ENCODE results near the gene AHDC1. TPM values are rescaled to one million over a fixed set of nuclear protein-coding genes. Genes with fewer than 3 reads are reported as not detected.

The AHDC1 gene
- total and polyA plus RNA-seq, 8 donors = 5.8 to 95.0 (median 19.7) TPM

GRCh38 chr1:27560268-27561123 is 43.4 kb downstream of the AHDC1 start:
- peaks cover 86 to 100% (median 96%) of the 10 kb centered on the region in 4 donors for H3K4me1 ChIP-seq
- intact Hi-C loops (cut with DNase I; ENCODE audit: low total_unique reads) = no loop called here
- 37 to 63% (median 54%) methylated on average over 13 of the region's 13 CpGs for WGBS, 5 donors
- TF ChIP-seq, protein P1, sequence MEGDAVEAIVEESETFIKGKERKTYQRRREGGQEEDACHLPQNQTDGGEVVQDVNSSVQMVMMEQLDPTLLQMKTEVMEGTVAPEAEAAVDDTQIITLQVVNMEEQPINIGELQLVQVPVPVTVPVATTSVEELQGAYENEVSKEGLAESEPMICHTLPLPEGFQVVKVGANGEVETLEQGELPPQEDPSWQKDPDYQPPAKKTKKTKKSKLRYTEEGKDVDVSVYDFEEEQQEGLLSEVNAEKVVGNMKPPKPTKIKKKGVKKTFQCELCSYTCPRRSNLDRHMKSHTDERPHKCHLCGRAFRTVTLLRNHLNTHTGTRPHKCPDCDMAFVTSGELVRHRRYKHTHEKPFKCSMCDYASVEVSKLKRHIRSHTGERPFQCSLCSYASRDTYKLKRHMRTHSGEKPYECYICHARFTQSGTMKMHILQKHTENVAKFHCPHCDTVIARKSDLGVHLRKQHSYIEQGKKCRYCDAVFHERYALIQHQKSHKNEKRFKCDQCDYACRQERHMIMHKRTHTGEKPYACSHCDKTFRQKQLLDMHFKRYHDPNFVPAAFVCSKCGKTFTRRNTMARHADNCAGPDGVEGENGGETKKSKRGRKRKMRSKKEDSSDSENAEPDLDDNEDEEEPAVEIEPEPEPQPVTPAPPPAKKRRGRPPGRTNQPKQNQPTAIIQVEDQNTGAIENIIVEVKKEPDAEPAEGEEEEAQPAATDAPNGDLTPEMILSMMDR (IDR thresholded peaks at IDR 0.05) = no peak
- TF ChIP-seq POLR2A (IDR thresholded peaks at IDR 0.05) (no peak), EP300 (IDR thresholded peaks at IDR 0.05) (no peak), POLR2AphosphoS5 (IDR thresholded peaks at IDR 0.05) (no peak)
- DNase-seq = peak in 1 of 2 donors; percentile 64
- H3K9me3 ChIP-seq = no peaks in the 10 kb centered on the region
- H3K27me3 ChIP-seq = no peaks in the 10 kb centered on the region
- no peak overlapping the region for H3K4me3 ChIP-seq
- peaks cover 0 to 14% (median 9%) of the 10 kb centered on the region in 4 donors for H3K36me3 ChIP-seq
- H3K27ac ChIP-seq = peak overlapping the region; percentile 25 to 97 (median 95)

- H3K27ac ChIP-seq = peak overlapping the region in 4 of 5 donors; percentile 6 to 97 (median 96)
Measured at GRCh38 chr1:27559466-27560030, 44.4 kb downstream of the AHDC1 start.

DNA sequence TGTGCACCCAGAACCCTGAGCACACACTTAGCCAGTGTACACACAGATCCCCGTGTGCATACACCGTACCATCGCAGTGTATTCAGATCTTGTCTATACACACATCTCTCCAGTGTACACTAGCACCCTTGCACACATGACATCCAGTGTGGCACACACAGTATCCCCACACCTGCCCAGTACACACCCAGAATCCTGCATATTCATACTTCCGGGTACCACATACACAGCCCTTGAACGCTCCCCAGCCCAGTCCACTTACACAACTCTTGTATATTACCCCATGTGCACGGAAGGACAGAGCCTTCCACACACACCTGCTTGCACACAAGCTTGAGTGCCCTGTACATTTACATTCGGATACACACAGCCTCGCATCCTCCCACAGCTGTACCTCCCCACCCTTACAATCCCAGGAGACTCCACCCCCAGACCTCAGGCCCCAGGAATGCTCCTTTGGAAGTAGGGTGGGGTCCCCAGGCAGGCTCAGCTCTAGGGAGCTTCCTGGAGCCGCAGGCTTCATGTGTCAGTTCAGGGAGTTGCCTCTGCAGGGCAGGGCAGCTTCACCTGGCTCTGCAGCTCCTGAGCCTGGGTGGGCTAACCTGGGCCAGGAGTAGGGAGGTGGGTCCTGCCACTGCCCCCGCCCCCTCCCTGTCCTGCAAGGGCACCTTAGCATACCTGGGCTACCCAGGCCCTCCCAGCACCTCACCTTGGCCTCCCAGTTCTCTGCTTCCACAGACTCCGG is 46.2 kb downstream of the AHDC1 start:
- Histone ChIP-seq H3K9me3 (no peaks in the 10 kb centered on the region), H3K4me3 (no peak overlapping the region), H3K27ac (peak overlapping the region; percentile 80 to 97 (median 87)), H3K36me3 (peaks cover 4 to 20% (median 15%) of the 10 kb centered on the region in 4 donors), H3K27me3 (no peaks in the 10 kb centered on the region), H3K4me1 (peaks cover 70 to 99% (median 79%) of the 10 kb centered on the region in 4 donors)
- TF ChIP-seq POLR2A (IDR thresholded peaks at IDR 0.05) = no peak
- TF ChIP-seq EP300 (IDR thresholded peaks at IDR 0.05) = no peak
- TF ChIP-seq POLR2AphosphoS5 (IDR thresholded peaks at IDR 0.05) = peak in 2 of 3 donors; percentile 44 to 45
- intact Hi-C loops (cut with DNase I; ENCODE audit: low total_unique reads) = loop anchor here (5.0 kb wide), 1 partner anchor 50 kb away; no protein-coding TSS in a partner anchor
- 25 to 34% (median 33%) methylated on average over 10 to 11 of the region's 11 CpGs for WGBS, 5 donors
- peak; percentile 65 to 93 for DNase-seq

More at GRCh38 chr1:27559466-27560030, 44.4 kb downstream of the AHDC1 start:
- Histone ChIP-seq H3K36me3 (peaks cover 0 to 14% (median 9%) of the 10 kb centered on the region in 4 donors), H3K4me3 (no peak overlapping the region), H3K27me3 (no peaks in the 10 kb centered on the region), H3K4me1 (peaks cover 86 to 100% (median 94%) of the 10 kb centered on the region in 4 donors), H3K9me3 (no peaks in the 10 kb centered on the region)
- intact Hi-C loops (cut with DNase I; ENCODE audit: low total_unique reads) = loop anchor here (5.0 kb wide), 1 partner anchor 48 kb away; no protein-coding TSS in a partner anchor
- peak in 1 of 2 donors; percentile 48 for DNase-seq
- WGBS, 5 donors = 69 to 78% (median 77%) methylated on average over 8 of the region's 8 CpGs
- TF ChIP-seq POLR2A (IDR thresholded peaks at IDR 0.05) (no peak), POLR2AphosphoS5 (IDR thresholded peaks at IDR 0.05) (no peak), EP300 (IDR thresholded peaks at IDR 0.05) (no peak)
- TF ChIP-seq, protein P1 (IDR thresholded peaks at IDR 0.05) = no peak

GRCh38 chr1:27556781-27557595 is 47.0 kb downstream of the AHDC1 start:
- no peaks in the 10 kb centered on the region for H3K9me3 ChIP-seq
- 1 to 14% (median 7%) methylated on average over 16 to 19 of the region's 19 CpGs for WGBS, 5 donors
- intact Hi-C loops (cut with DNase I; ENCODE audit: low total_unique reads) = loop anchor here (5.0 kb wide), 1 partner anchor 50 kb away; no protein-coding TSS in a partner anchor
- H3K27me3 ChIP-seq = no peaks in the 10 kb centered on the region
- peak overlapping the region; percentile 80 to 97 (median 87) for H3K27ac ChIP-seq
- peak overlapping the region; percentile 8 to 27 (median 18) for H3K4me3 ChIP-seq
- DNase-seq = peak; percentile 89 to 96
- peaks cover 9 to 28% (median 23%) of the 10 kb centered on the region in 4 donors for H3K36me3 ChIP-seq
- H3K4me1 ChIP-seq = peaks cover 63 to 91% (median 72%) of the 10 kb centered on the region in 4 donors
- TF ChIP-seq EP300 (IDR thresholded peaks at IDR 0.05) = no peak
- TF ChIP-seq, protein P1 (IDR thresholded peaks at IDR 0.05) = peak in 5 of 7 experiments; percentile 90 to 97 (median 93)
- TF ChIP-seq POLR2A (IDR thresholded peaks at IDR 0.05) = no peak
- TF ChIP-seq POLR2AphosphoS5 (IDR thresholded peaks at IDR 0.05) = peak; percentile 36 to 73 (median 56)

All from stomach (tissue), 9 donors.